ENCODE results near the gene TMEM94.
A peak's percentile ranks its signal among the peaks of the same experiment; 100 is the strongest.
"Not testable (repeated sequence)": the region's sequence is repeated elsewhere in the genome, so short reads cannot be mapped to it uniquely, and the experiment has no call there.

The TMEM94 gene

GRCh38 chr17:75456417-75457046, at the start of gene TMEM94:
TSS of gene TMEM94 (plus strand) at chr17:75456635. CDS start at chr17:75471906, 15,271 bp downstream.
- DNase-seq = peak; percentile 94

GRCh38 chr17:75407655-75408352, 48.6 kb upstream of the TMEM94 start:
- DNase-seq = no peak

GRCh38 chr17:75410141-75410540, 46.3 kb upstream of the TMEM94 start:
- no peak for DNase-seq

GRCh38 chr17:75411328-75412067, 44.9 kb upstream of the TMEM94 start:
- no peak for DNase-seq

- DNase-seq = peak; percentile 76
Measured at GRCh38 chr17:75412455-75413317, 43.7 kb upstream of the TMEM94 start.

GRCh38 chr17:75414488-75414887, 41.9 kb upstream of the TMEM94 start:
- DNase-seq = no peak

GRCh38 chr17:75416006-75416405, 40.4 kb upstream of the TMEM94 start:
- no peak for DNase-seq

GRCh38 chr17:75417054-75417580, 39.3 kb upstream of the TMEM94 start:
- DNase-seq = no peak

- no peak for DNase-seq
Measured at GRCh38 chr17:75418531-75418930, 37.9 kb upstream of the TMEM94 start.

GRCh38 chr17:75428543-75429469, 27.6 kb upstream of the TMEM94 start:
- no peak for DNase-seq

GRCh38 chr17:75430159-75430974, 26.1 kb upstream of the TMEM94 start:
- no peak for DNase-seq

- no peak for DNase-seq
Measured at GRCh38 chr17:75433218-75433783, 23.1 kb upstream of the TMEM94 start.

- DNase-seq = not testable (repeated sequence)
Measured at GRCh38 chr17:75434433-75434832, 22.0 kb upstream of the TMEM94 start.

GRCh38 chr17:75437404-75437803, 19.0 kb upstream of the TMEM94 start:
- DNase-seq = not testable (repeated sequence)

GRCh38 chr17:75439287-75439686, 17.1 kb upstream of the TMEM94 start:
- no peak for DNase-seq

- DNase-seq = no peak
Measured at GRCh38 chr17:75440738-75441448, 15.5 kb upstream of the TMEM94 start.

GRCh38 chr17:75442168-75443103, 14.0 kb upstream of the TMEM94 start:
- DNase-seq = no peak

GRCh38 chr17:75445296-75445695, 11.1 kb upstream of the TMEM94 start:
- DNase-seq = no peak

Data from stimulated activated CD4-positive, alpha-beta T cell treated with anti-CD3 and anti-CD28 coated beads, Interleukin-4, amount 100 ng/mL, for 24 hours (primary cell).